Measurements from ENCODE around the gene CAMK1D.

The CAMK1D gene

DNA sequence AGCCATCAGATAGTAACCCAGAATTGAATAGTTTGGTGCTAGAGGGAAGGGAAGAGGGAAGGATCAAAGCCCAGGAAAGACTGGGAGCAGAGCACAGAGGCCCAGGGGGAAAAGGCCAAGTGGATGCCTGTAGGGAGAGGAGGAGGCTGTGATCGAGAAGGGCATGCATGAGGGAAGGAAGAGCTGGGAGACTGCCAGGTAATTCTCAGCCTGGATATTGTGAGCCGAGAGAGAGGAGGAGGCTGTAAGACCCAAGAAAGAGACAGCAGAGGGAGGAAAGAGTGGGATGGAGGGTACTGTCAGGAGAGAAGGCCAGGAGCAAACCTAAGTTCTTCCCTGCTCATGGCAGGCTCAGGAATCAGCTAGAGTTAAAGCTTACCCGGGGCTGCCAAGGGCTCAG, 474.0 kb downstream of the CAMK1D start:
- no peaks in the 10 kb centered on the region for H3K9me3 ChIP-seq (ENCODE audit: severe bottlenecking)
- no peak overlapping the region for H3K4me3 ChIP-seq (ENCODE audit: low read depth, low read length)
- H3K27ac ChIP-seq = no peak overlapping the region
- no peak for DNase-seq
- no peaks in the 10 kb centered on the region for H3K36me3 ChIP-seq
- no peaks in the 10 kb centered on the region for H3K27me3 ChIP-seq (ENCODE audit: insufficient read depth, low read depth, severe bottlenecking)
- TF ChIP-seq, protein P1, sequence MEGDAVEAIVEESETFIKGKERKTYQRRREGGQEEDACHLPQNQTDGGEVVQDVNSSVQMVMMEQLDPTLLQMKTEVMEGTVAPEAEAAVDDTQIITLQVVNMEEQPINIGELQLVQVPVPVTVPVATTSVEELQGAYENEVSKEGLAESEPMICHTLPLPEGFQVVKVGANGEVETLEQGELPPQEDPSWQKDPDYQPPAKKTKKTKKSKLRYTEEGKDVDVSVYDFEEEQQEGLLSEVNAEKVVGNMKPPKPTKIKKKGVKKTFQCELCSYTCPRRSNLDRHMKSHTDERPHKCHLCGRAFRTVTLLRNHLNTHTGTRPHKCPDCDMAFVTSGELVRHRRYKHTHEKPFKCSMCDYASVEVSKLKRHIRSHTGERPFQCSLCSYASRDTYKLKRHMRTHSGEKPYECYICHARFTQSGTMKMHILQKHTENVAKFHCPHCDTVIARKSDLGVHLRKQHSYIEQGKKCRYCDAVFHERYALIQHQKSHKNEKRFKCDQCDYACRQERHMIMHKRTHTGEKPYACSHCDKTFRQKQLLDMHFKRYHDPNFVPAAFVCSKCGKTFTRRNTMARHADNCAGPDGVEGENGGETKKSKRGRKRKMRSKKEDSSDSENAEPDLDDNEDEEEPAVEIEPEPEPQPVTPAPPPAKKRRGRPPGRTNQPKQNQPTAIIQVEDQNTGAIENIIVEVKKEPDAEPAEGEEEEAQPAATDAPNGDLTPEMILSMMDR (IDR thresholded peaks at IDR 0.05; ENCODE audit: low read depth, low read length) = no peak

DNA sequence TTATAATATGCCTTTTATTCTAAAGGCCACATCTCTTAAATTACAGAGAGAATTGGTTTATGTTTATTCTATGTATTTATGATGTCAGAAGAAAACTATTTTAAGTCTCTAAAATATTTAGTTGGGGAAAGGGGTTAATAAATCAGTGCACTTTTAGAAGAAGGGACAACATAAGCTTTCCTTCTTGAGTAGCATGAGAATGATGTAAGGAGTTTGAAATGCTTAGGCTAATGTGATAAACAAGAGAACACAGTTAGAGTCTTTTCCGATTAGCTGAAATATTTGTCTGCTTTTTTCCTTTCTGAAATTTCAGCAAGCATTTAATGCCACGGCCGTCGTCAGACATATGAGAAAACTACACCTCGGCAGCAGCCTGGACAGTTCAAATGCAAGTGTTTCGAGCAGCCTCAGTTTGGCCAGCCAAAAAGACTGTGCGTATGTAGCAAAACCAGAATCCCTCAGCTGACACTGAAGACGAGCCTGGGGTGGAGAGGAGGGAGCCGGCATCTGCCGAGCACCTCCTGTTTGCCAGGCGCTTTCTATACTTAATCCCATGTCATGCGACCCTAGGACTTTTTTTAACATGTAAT, 476.0 kb downstream of the CAMK1D start:
- H3K4me3 ChIP-seq (ENCODE audit: low read depth, low read length) = no peak overlapping the region
- no peaks in the 10 kb centered on the region for H3K27me3 ChIP-seq (ENCODE audit: insufficient read depth, low read depth, severe bottlenecking)
- TF ChIP-seq, protein P1 (IDR thresholded peaks at IDR 0.05; ENCODE audit: low read depth, low read length) = no peak
- DNase-seq = no peak
- H3K36me3 ChIP-seq = no peaks in the 10 kb centered on the region
- H3K9me3 ChIP-seq (ENCODE audit: severe bottlenecking) = no peaks in the 10 kb centered on the region
- H3K27ac ChIP-seq = no peak overlapping the region

DNA sequence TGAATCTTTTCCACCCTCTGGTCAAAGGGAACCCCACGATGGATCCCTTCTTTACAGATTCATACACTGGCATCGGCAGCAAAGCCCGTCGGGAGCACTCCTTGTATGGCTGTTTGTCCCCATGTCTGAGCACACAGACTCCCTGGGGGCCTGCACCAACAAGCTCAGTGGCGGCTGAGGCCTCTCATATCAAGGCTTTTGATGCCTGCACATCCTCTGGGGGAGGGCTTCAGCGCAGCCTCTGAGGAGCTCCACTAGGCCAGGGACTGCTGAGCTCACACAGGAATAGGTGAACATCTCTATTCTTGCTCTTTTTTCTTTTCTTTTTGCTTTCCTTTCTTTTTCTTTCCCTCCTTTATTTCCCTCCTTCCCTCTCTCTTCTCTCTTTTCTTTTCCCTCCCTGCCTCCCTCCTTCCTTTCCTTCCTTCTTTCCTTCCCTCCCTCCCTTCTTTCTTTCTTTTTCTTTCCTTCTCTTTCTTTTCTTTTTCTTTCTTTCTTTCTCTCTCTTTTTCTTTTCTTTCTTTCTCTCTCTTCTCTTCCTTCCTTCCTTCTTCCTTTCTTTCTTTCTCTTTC, 477.5 kb downstream of the CAMK1D start:
- Histone ChIP-seq H3K27ac (no peak overlapping the region), H3K9me3 (ENCODE audit: severe bottlenecking) (no peaks in the 10 kb centered on the region), H3K27me3 (ENCODE audit: insufficient read depth, low read depth, severe bottlenecking) (no peaks in the 10 kb centered on the region), H3K36me3 (no peaks in the 10 kb centered on the region), H3K4me3 (ENCODE audit: low read depth, low read length) (no peak overlapping the region)
- DNase-seq = no peak
- TF ChIP-seq, protein P1 (IDR thresholded peaks at IDR 0.05; ENCODE audit: low read depth, low read length) = no peak

DNA sequence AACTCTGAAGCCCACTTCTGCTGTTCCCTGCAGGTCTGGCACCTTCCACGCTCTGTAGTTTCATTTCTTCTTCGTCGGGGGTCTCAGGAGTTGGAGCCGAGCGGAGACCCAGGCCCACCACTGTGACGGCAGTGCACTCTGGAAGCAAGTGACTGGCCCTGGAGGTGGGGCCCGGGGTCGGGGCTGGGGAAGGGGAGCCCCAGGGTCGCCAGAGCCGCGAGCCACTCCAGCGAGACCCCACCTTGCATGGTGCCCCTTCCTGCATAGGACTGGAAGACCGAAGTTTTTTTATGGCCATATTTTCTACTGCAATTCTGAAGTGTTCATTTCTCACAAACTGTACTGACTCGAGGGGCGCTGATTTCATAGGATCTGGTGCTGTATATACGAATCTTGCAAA, 479.4 kb downstream of the CAMK1D start:
- no peaks in the 10 kb centered on the region for H3K27me3 ChIP-seq (ENCODE audit: insufficient read depth, low read depth, severe bottlenecking)
- no peak overlapping the region for H3K27ac ChIP-seq
- H3K9me3 ChIP-seq (ENCODE audit: severe bottlenecking) = no peaks in the 10 kb centered on the region
- no peak overlapping the region for H3K4me3 ChIP-seq (ENCODE audit: low read depth, low read length)
- TF ChIP-seq, protein P1 (IDR thresholded peaks at IDR 0.05; ENCODE audit: low read depth, low read length) = no peak
- no peaks in the 10 kb centered on the region for H3K36me3 ChIP-seq
- DNase-seq = no peak

DNA sequence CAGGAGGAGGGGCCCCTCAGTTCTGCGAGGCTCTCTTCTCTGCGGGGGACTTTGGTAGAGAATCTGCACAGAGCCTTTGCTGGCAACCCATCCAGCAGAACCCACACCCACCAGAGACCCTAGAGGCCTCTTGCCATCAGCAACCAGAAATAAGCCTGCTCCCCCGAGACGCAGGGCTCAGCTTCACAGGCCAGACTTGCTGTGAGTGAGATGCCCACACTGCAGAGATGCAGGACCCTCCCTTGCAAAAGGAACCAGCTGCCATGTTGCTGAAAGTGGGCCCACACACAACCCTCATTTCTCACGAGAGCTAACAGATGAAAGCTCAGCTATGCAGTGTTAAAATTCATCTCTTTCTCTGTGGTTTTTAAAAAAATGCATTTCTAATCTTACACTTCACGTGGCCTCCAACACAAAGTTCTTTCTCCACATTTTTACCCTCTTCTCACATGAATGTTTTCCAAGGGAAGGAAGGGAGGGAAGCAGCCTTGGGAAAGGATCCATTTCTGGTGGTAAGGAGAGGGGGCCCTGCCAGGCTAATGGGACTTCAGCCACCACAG, 480.6 kb downstream of the CAMK1D start:
- DNase-seq = no peak
- no peaks in the 10 kb centered on the region for H3K27me3 ChIP-seq (ENCODE audit: insufficient read depth, low read depth, severe bottlenecking)

More for the DNA sequence above, 480.6 kb downstream of the CAMK1D start:
- TF ChIP-seq, protein P1 (IDR thresholded peaks at IDR 0.05; ENCODE audit: low read depth, low read length) = no peak
- Histone ChIP-seq H3K9me3 (ENCODE audit: severe bottlenecking) (no peaks in the 10 kb centered on the region), H3K27ac (no peak overlapping the region), H3K4me3 (ENCODE audit: low read depth, low read length) (no peak overlapping the region), H3K36me3 (no peaks in the 10 kb centered on the region)

All from WERI-Rb-1 (cell line).